Measurements from ENCODE around the gene RTEL1.

GRCh38 chr20:63641146-63641791 is 16.8 kb upstream of the RTEL1 start:
- TF ChIP-seq CTCF (IDR thresholded peaks at IDR 0.05) (no peak), ZFX (IDR thresholded peaks at IDR 0.05; ENCODE audit: borderline replicate concordance) (no peak)

Measured in 22Rv1 (cell line).